Activated naive CD4-positive, alpha-beta T cell treated with anti-CD3 and anti-CD28 coated beads for 36 hours (primary cell): Measurements from ENCODE around the gene ANKUB1. TPM values are rescaled to one million over a fixed set of nuclear protein-coding genes. Genes with fewer than 3 reads are reported as not detected.

Experiments
- CTCF ChIA-PET: fragments of 350-600 bp; sonication (Branson Sonifier 250); formaldehyde crosslinking; loops from one replicate; lab custom pipeline; 2021; ENCODE audit warnings: antibody characterized with exemption; lab: Charles Lee
- DNase-seq: peaks from one replicate; pipeline ENCODE4 v3.0.0-alpha.2; 2020
- H3K27ac Mint-ChIP-seq: one replicate; pipeline ENCODE4 v1.8.0; 2021; ENCODE audit warnings: mild to moderate bottlenecking, mixed read lengths
- H3K27me3 Mint-ChIP-seq: one replicate; pipeline ENCODE4 v1.8.0; 2021; ENCODE audit warnings: low read depth, mixed read lengths
- H3K36me3 Mint-ChIP-seq: one replicate; pipeline ENCODE4 v1.8.0; 2021; ENCODE audit warnings: low read depth, mixed read lengths
- H3K4me1 Mint-ChIP-seq: one replicate; pipeline ENCODE4 v1.8.0; 2021; ENCODE audit warnings: low read depth, mixed read lengths
- H3K4me3 Mint-ChIP-seq: one replicate; pipeline ENCODE4 v1.8.0; 2021; ENCODE audit warnings: mild to moderate bottlenecking, moderate library complexity, mixed read lengths
- H3K9me3 Mint-ChIP-seq: one replicate; pipeline ENCODE4 v1.8.0; 2021; ENCODE audit warnings: mixed read lengths
- intact Hi-C: fragments of 100-400 bp; cut with micrococcal nuclease; formaldehyde crosslinking; loops from one replicate; pipeline ENCODE4 v1.15.1; 2023
- total RNA-seq, 2 experiments: library from RNA; stranded (reverse); gene quantifications; one replicate each; pipeline ENCODE4 v1.2.3, GENCODE V29; 2021

ANKUB1 gene
- total RNA-seq, 2 experiments from 2014 or later = not detected

DNA sequence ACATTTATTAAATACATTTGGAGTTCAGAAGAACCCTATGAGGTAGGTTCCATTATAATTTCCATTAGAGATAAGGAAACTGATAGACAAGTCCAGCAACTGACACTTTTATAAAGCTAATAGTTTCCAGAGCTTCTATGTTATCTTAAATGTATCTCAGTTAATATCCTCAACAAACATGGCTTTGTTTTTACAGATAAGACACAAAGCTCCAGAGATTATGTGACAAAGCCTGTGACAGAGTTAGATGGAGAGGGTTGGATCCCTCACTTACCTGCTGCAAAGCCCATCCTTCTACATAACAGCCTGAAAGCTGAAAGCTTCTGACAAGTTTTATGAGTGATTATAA lies 39.6 kb downstream of the ANKUB1 start:
- no peak for DNase-seq
- H3K9me3 Mint-ChIP-seq = no peaks in the 10 kb centered on the region
- H3K36me3 Mint-ChIP-seq = peaks cover 9% of the 10 kb centered on the region
- intact Hi-C loops = loop anchor here (1.0 to 10.0 kb wide), 9 partner anchors 50 to 758 kb away; partner anchors contain the start of genes GYG1, HPS3, PFN2 and RNF13
- H3K27ac Mint-ChIP-seq = peak overlapping the region; percentile 87
- H3K4me3 Mint-ChIP-seq = peak overlapping the region; percentile 96
- no peaks in the 10 kb centered on the region for H3K27me3 Mint-ChIP-seq
- H3K4me1 Mint-ChIP-seq = peaks cover 26% of the 10 kb centered on the region
- CTCF ChIA-PET = interaction anchor here (0.7 to 2.7 kb wide), 8 partner anchors 10 to 241 kb away, joined by 3 to 10 read pairs (median 4); no protein-coding TSS in a partner anchor

DNA sequence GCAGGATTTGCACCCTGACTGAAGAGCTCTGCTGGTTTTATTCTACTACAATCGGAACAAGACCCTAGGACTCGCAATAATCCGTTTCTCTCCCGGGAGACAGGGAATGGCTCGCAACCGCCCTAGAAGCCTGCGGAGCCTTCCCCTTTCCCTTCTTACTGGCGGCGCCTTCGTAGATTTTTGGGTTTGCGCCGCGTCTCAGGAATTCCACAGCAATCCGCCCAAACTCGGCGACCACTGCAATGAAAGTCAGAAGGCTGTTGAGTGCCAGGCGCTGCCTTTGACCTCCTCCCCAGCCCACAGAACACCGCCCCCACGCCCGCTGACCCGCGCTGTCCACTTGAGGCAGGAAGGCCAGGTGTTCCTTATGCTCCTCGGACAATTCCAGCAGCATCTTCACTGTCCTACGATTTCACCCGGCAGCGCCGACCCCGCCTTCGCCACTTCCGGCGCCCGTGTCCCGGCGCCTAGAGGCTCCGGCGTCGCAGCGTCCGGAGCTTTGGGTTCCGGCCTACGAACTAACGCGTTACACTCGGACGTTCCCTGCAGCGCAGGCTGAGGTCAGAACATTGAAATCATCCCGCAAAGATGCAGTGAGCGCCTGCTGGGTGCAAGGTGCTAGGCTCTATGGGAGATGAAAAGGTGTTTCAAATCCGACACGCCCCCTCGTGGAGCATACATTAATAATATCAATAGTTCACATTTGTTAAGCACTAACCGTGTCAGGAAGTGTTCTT lies 40.1 kb downstream of the ANKUB1 start, which contains the start of gene COMMD2:
Gene COMMD2, minus strand, starts transcription at position 439 of the 737 bp plus-strand sequence. Its CDS starts 45 bp downstream, at position 394.
- peaks cover 11% of the 10 kb centered on the region for H3K36me3 Mint-ChIP-seq
- H3K4me1 Mint-ChIP-seq = peaks cover 26% of the 10 kb centered on the region
- DNase-seq = peak; percentile 89
- CTCF ChIA-PET = interaction anchor here (0.6 to 2.7 kb wide), 10 partner anchors 11 to 240 kb away, joined by 3 to 10 read pairs (median 4); no protein-coding TSS in a partner anchor
- peak within 1 kb of the TSS; percentile 96 for H3K4me3 Mint-ChIP-seq
- H3K27ac Mint-ChIP-seq = peak within 1 kb of the TSS; percentile 87
- no peaks in the 10 kb centered on the region for H3K9me3 Mint-ChIP-seq
- no peaks in the 10 kb centered on the region for H3K27me3 Mint-ChIP-seq
- intact Hi-C loops = loop anchor here (1.0 to 10.0 kb wide), 9 partner anchors 50 to 757 kb away; partner anchors contain the start of genes GYG1, HPS3, PFN2 and RNF13

DNA sequence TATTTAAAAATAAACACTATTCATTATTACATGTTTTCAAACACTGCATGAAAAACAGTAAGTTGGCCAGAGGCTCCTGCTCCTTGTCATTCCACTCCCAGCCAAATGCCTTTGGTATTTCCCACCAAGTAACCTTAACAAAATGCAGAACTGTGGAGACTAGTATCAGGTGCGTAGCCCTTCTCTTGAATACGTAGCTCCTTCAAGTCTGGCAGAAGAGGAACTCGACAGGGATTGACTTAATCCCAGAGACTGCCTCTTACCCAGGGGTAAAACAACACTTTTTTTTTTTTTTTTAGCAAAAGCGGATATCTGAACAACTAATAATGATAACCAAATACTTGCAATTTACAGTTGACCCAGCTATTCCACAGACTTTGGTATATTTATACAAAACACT lies 40.8 kb downstream of the ANKUB1 start:
- intact Hi-C loops = loop anchor here (5.0 to 10.0 kb wide), 5 partner anchors 49 to 757 kb away; partner anchors contain the start of genes GYG1, HPS3, PFN2 and TSC22D2

DNA sequence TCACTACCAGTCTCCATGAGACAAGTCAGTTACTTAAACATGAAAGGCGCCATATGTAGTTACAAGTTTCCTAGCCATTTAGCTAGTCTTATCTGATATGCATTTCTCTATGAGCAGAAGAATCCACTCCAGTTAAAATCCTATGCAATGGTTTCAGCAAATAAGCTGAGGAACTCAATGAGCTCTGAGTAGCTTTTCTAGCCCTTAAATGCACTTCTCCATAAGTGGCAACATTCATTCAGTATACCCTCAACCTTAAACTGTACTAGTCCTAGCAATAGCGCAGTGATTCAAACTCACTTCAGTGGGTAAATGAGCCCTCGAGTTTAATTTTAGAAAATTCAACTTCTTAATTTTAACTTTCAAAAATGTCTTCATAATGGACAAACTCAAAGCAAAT lies 47.7 kb downstream of the ANKUB1 start:
- Mint-ChIP-seq H3K36me3 (peaks cover 34% of the 10 kb centered on the region), H3K4me1 (peaks cover 2% of the 10 kb centered on the region), H3K27ac (no peak overlapping the region), H3K9me3 (no peaks in the 10 kb centered on the region), H3K27me3 (no peaks in the 10 kb centered on the region), H3K4me3 (no peak overlapping the region)
- intact Hi-C loops = no loop called here
- CTCF ChIA-PET = interaction anchor here (0.9 kb wide), 1 partner anchor 23 kb away, joined by 3 read pairs; no protein-coding TSS in a partner anchor
- no peak for DNase-seq

More for the DNA sequence above, 40.8 kb downstream of the ANKUB1 start:
- peak overlapping the region; percentile 87 for H3K27ac Mint-ChIP-seq
- H3K4me1 Mint-ChIP-seq = peaks cover 26% of the 10 kb centered on the region
- CTCF ChIA-PET = interaction anchor here (0.6 to 2.7 kb wide), 6 partner anchors 20 to 263 kb away, joined by 3 to 10 read pairs (median 4); no protein-coding TSS in a partner anchor
- H3K9me3 Mint-ChIP-seq = no peaks in the 10 kb centered on the region
- DNase-seq = no peak
- H3K27me3 Mint-ChIP-seq = no peaks in the 10 kb centered on the region
- peaks cover 18% of the 10 kb centered on the region for H3K36me3 Mint-ChIP-seq
- peak overlapping the region; percentile 96 for H3K4me3 Mint-ChIP-seq

DNA sequence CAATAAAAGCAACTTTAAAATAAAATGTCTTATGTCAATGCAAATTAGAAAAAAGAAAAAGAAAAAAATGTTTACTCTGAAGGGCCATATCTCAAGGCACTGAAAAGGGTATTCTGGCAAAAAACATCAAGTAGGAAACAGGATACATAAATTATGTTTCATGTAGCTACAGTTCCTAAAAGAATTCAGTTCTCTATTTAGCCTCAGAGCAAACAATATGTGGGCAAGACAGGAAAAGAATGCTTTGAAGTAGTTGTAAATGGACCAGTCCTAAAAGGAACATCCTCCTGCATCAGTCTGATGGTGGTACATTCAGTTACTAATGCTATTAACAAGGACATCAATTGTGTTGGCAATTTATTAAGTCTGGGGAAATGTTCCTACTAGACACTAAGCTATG lies 48.2 kb downstream of the ANKUB1 start:
- Mint-ChIP-seq H3K27me3 (no peaks in the 10 kb centered on the region), H3K4me3 (no peak overlapping the region), H3K27ac (no peak overlapping the region), H3K4me1 (peaks cover 2% of the 10 kb centered on the region), H3K9me3 (no peaks in the 10 kb centered on the region), H3K36me3 (peaks cover 36% of the 10 kb centered on the region)
- CTCF ChIA-PET = interaction anchor here (0.9 kb wide), 1 partner anchor 24 kb away, joined by 3 read pairs; no protein-coding TSS in a partner anchor
- intact Hi-C loops = no loop called here
- no peak for DNase-seq

DNA sequence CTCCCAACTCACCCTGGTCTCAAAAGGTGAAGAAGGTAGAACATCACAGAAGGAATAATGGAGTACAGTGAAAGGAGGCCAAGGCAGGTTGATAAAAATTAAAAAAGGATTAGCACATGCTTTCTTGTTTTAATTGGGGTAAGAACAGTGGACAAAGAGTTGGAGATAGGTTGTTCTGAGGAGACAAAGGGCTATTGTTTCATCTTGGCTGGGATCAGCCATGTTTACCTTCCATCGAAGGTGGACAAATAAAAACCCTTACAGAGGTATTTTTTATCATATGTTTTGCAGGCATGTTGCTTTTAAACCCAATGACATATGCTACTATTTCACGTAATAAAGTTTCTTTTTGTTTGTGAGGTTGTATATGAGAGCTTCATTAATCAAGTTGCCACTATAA lies 53.0 kb downstream of the ANKUB1 start:
- Mint-ChIP-seq H3K4me1 (no peaks in the 10 kb centered on the region), H3K27ac (no peak overlapping the region), H3K27me3 (no peaks in the 10 kb centered on the region), H3K36me3 (peaks cover 15% of the 10 kb centered on the region), H3K4me3 (no peak overlapping the region), H3K9me3 (no peaks in the 10 kb centered on the region)
- DNase-seq = no peak
- CTCF ChIA-PET = no interaction called here
- intact Hi-C loops = no loop called here

DNA sequence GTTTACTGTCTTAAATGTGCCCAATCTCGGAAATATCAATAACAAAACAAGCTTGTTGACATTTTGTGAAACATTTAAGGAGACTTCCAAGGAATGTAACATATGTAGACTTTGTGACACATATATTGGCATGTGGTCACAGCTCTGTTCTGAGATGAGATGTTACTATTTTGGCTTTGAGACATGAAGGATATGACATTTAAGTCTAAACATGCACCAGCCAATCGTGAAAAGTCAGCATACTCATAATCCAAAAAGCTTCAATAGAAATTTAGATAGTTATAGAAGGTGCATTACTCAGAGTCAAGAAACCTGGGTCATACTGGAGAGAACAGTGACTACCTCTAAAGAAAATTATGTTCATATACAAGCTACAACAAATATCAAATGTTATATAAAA lies 53.5 kb downstream of the ANKUB1 start:
- Mint-ChIP-seq H3K4me3 (no peak overlapping the region), H3K27ac (no peak overlapping the region), H3K9me3 (no peaks in the 10 kb centered on the region), H3K27me3 (no peaks in the 10 kb centered on the region), H3K4me1 (no peaks in the 10 kb centered on the region), H3K36me3 (peaks cover 15% of the 10 kb centered on the region)
- DNase-seq = no peak
- intact Hi-C loops = no loop called here
- CTCF ChIA-PET = no interaction called here

DNA sequence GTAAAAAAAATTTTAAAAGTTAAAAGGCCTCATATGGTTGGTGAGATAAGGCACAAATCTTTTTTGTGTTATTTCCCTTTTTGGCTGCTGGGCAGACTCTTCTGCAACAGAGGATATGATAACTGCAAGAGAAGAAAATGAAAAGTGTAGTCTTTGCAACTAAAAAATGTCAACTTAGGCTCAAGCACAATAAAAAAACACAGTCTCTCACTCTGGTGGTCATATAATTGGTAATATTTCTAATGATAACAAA lies 55.5 kb downstream of the ANKUB1 start:
- no peaks in the 10 kb centered on the region for H3K4me1 Mint-ChIP-seq
- H3K36me3 Mint-ChIP-seq = peaks cover 15% of the 10 kb centered on the region
- DNase-seq = no peak
- CTCF ChIA-PET = interaction anchor here (0.5 to 0.6 kb wide), 2 partner anchors 74 to 213 kb away, joined by 3 to 6 read pairs; no protein-coding TSS in a partner anchor
- H3K27ac Mint-ChIP-seq = no peak overlapping the region
- no peaks in the 10 kb centered on the region for H3K27me3 Mint-ChIP-seq
- intact Hi-C loops = no loop called here
- no peak overlapping the region for H3K4me3 Mint-ChIP-seq
- no peaks in the 10 kb centered on the region for H3K9me3 Mint-ChIP-seq

DNA sequence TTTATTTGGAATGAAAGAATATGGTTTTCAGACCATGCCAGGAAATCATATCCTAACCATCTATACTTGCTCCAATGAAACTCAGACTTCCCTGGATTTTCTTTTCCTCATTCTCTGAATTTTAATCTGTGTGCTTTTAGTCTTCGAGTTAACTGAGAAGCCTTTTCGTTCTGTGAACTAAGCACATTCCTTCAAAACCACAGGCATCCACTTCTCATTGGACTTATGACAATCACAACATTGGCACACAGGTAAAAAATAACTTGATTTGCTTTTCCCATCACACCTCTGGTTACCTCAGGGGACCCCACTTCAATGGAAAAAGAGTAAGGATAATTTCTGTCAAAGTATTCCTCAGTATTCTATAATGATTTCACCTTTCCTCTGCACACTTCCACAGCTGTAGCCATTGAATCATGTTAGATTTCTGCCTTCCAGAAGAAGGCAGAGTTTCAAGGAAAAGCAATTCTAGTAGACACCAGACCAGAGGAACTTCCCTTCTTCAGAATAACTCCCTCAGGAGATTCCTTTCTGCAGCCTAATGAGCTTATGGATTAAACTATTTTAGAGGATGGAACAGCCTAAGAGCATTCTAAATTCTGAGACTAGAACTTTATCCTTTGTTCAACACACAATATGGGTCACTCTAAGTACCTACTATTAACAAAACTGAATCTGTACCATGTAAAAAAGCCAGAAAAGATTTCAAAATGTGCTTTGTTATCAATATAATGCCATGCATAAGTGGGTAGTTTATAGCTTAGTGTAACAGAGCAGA lies 56.0 kb downstream of the ANKUB1 start:
- CTCF ChIA-PET = interaction anchor here (0.6 kb wide), 1 partner anchor 212 kb away, joined by 3 read pairs; no protein-coding TSS in a partner anchor
- Mint-ChIP-seq H3K27me3 (no peaks in the 10 kb centered on the region), H3K4me1 (no peaks in the 10 kb centered on the region), H3K9me3 (no peaks in the 10 kb centered on the region), H3K27ac (no peak overlapping the region), H3K36me3 (peaks cover 13% of the 10 kb centered on the region), H3K4me3 (no peak overlapping the region)
- intact Hi-C loops = no loop called here
- DNase-seq = no peak

DNA sequence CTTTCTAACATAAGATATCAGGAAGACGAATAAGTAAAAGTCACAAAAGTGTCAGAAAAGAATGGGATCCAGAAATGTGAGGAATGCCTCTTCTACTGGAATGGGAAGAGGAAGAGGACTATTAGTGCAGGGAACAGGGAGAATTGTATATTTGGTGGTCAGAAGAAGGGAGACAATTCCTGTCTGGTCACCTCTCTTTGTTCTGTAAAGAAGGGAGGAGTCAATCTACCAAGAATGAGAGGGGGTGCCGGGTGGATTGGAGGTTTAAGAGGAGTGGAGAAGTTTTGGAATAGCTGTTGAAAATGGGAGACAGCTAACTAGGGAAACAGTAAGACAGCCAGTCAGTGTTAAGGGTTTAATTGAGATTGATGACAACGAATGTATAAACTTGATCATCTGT lies 60.1 kb downstream of the ANKUB1 start:
- Mint-ChIP-seq H3K4me3 (no peak overlapping the region), H3K27ac (no peak overlapping the region), H3K9me3 (no peaks in the 10 kb centered on the region), H3K27me3 (no peaks in the 10 kb centered on the region), H3K4me1 (no peaks in the 10 kb centered on the region), H3K36me3 (no peaks in the 10 kb centered on the region)
- DNase-seq = no peak
- CTCF ChIA-PET = no interaction called here
- intact Hi-C loops = no loop called here

DNA sequence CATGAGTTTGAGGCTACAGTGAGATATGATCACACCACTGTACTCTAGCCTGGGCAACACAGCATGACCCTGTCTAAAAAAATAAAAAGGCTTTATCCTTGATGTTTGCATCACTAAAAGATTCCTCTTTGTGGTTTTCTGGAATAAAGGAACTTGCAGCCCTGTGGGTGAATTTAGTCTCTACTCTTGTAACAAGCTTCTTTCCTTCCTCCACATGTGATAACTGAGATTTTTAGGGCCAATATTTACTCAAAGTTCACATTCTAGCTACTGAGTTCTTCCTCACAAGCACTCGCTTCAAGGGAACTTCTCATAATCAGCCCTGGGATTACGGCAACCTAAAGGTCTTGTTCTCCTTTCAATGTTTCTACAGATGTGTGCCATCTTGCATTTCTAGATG lies 64.7 kb downstream of the ANKUB1 start:
- no peak for DNase-seq

DNA sequence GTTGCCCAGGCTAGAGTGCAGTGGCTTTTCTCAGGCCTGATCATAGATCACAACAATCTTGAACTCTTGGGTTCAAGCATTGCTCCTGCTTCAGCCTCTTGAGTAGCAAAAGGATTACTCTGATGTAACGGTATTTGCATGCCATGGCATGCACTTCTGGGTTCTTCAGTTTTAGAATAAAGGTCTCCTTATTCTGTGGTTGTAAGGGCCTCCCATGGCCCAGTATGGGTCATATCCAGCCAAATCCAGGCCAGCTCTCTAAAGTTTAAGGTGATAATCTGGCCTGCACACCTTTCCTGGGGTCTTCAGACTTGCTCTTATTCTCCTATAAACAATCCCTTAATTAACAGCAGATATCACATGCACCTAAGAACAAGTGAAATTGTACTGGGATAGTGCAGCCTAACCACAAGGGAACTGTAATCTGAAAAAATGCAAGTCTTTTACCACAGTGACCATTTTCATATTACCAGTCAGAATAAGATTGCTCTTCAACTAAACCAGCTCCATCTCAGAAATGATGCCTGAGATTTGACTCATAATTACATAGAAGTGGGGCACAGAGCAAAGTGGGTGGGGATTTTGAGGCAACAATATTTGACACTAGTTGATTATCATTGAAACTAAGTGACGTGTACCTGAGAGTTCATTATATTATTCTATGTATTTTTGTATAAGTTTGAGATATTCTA lies 65.5 kb downstream of the ANKUB1 start:
- DNase-seq = no peak
- intact Hi-C loops = no loop called here
- peaks cover 3% of the 10 kb centered on the region for H3K36me3 Mint-ChIP-seq
- CTCF ChIA-PET = interaction anchor here (0.6 kb wide), 1 partner anchor 236 kb away, joined by 3 read pairs; no protein-coding TSS in a partner anchor
- H3K4me3 Mint-ChIP-seq = no peak overlapping the region
- no peaks in the 10 kb centered on the region for H3K27me3 Mint-ChIP-seq
- no peaks in the 10 kb centered on the region for H3K4me1 Mint-ChIP-seq
- peaks cover 5% of the 10 kb centered on the region for H3K9me3 Mint-ChIP-seq
- H3K27ac Mint-ChIP-seq = no peak overlapping the region

More for the DNA sequence above, 64.7 kb downstream of the ANKUB1 start:
- CTCF ChIA-PET = no interaction called here
- peaks cover 3% of the 10 kb centered on the region for H3K36me3 Mint-ChIP-seq
- H3K27me3 Mint-ChIP-seq = no peaks in the 10 kb centered on the region
- no peak overlapping the region for H3K27ac Mint-ChIP-seq
- no peak overlapping the region for H3K4me3 Mint-ChIP-seq
- H3K9me3 Mint-ChIP-seq = no peaks in the 10 kb centered on the region
- no peaks in the 10 kb centered on the region for H3K4me1 Mint-ChIP-seq
- intact Hi-C loops = no loop called here
